DMS79 treated with DMSO at 0.1 percent for 48 hours (cell line): ENCODE measurements around the gene SERTAD3.
"Not testable (repeated sequence)": the region's sequence is repeated elsewhere in the genome, so short reads cannot be mapped to it uniquely, and the experiment has no call there.

Source experiments
- DNase-seq: peaks from one replicate; lab custom pipeline; 2025; lab: John Stamatoyannopoulos, UW

SERTAD3 gene

DNA sequence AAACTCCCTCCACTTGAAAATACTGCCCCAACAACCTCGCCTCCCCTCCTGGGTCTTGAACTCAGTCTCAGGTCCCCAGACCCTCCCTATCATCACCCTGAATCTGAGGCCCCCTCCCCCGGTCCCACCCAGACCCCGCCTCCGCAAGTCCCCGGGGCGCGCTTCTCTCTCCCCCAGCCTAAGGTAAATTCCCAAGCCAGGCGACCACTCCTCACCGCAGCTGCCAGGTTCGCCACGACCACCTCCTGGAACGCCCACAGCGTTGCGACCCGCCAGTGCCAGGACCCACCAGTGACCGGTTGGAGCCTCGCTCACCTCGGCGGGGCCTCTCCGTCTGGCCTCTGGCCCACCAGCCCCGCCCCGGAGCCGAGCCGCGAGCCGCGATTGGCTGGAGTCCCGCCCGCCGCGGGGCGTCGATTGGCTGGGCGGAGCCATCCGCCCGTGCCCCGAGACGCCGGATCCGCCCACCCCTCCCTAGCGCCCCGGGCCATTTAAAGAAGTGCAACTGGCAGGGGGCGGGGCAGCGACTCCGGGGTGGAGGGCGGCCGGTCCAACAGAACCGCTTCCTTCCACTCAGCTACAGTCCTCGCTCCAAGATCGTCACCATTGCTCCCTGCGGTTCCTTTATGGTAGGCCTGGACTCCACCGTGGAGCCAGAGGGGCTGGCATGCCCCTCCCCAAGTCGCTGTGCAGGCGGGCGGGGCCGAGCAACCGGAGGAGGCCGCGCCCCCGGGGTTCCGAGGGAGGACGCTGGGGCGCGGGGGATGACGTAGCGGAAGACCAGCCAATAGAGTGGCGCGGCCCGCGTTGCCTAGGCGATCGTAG, at the start of gene SERTAD3:
Gene SERTAD3, minus strand, starts transcription at position 336 of the 825 bp plus-strand sequence. CDS start 2,255 bp downstream, outside the sequence.
- DNase-seq: peak; percentile 94

GRCh38 chr19:40493778-40494177, 49.6 kb upstream of the SERTAD3 start:
- no peak for DNase-seq

GRCh38 chr19:40492274-40492673, 48.1 kb upstream of the SERTAD3 start:
- DNase-seq: no peak

DNA sequence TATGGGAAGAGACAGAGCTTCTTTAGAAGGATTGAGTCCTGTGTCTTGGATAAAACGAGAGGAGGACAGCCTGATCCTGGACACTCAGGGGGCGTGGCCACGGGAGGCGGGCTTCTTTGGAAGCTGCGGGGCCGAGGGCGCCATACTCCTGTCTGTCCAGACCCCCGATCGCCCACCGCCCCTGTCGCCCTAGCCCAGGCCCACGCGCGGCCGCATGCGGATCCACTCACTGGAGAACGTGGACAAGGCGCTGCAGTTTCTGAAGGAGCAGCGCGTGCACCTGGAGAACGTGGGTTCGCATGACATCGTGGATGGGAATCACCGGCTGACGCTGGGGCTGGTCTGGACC, 45.7 kb upstream of the SERTAD3 start:
- no peak for DNase-seq

- DNase-seq: no peak
Measured at GRCh38 chr19:40486017-40486416, 41.9 kb upstream of the SERTAD3 start.

GRCh38 chr19:40475878-40476644, 31.9 kb upstream of the SERTAD3 start:
- DNase-seq: not testable (repeated sequence)

DNA sequence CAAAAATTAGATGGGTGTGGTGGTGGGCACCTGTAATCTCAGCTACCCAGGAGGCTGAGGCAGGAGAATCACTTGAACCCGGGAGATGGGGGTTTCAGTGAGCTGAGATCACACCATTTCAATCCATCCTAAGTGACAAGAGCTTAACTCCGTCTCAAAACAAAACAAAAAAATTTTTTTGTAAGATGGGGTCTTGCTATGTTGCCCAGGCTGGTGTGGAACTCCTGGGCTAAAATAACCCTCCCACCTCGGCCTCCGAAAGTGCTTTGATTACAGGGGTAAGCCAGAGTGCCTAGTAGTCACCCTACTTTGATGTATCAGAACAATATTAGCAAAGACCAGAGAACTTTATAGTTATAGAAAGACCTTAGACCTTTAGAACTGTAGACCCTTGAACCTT, 30.6 kb upstream of the SERTAD3 start:
- DNase-seq: no peak

DNA sequence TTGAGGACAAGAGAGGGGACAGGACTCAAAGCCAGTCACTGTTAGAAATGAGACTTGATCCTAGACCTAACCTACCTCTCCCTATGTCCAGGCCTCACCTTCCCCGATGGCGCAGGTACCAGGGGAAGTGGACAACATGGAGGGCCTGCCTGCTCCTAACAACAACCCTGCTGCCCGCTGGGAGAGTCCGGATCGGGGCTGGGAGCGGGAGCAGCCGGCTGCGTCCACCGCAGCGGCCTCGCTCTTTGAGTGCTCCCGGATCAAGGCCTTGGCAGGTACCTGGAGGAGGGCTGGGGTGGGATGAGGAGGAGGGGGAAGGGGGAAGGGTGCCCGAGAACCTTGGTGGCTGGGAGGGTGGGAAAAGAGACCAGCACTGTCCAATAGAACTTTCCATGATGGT, 28.4 kb upstream of the SERTAD3 start:
- DNase-seq: no peak

- no peak for DNase-seq
Measured at GRCh38 chr19:40471111-40471510, 27.0 kb upstream of the SERTAD3 start.

- DNase-seq: no peak
Measured at GRCh38 chr19:40469011-40469410, 24.9 kb upstream of the SERTAD3 start.

DNA sequence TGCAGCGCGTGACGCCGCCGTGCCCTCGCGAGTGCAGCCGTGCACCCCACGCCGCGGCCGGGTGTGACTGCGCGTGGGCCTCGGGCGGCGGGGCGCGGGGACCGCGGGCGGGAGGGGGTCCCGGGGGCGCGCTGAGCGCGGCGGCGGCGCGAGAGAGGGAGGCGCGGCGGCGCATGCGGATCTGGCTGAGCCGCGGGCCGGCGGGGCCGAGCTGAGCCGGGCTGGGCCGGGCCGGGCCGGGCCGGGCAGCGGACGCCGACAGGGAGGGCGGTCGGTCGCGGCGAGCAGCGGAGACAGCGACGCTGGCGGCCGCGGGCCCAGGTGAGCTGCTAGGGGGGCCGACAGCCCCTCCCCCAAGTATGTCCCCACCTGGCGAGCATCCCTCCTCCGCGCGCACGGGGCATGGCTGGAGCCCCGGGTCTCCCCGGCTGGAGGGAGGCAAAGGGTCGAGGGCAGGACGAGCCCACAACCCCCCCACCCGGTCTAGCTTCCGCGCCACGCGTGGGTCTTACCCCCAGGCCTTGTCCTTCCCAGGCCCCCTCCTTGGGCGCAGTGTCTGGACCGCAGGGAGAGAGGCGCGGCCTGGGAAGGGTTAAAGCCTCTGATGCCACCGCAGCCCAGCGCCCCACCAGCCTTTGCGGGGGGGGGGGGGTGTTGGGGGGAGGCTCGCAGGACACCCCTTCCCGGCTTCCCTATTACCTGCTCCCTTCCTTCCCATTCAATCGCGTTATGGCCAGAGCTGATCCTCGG, 23.0 kb upstream of the SERTAD3 start, which contains the start of gene SPTBN4:
Gene SPTBN4, plus strand, starts transcription at position 17 of the 750 bp plus-strand sequence. CDS start 5,621 bp downstream, outside the sequence.
- DNase-seq: no peak

DNA sequence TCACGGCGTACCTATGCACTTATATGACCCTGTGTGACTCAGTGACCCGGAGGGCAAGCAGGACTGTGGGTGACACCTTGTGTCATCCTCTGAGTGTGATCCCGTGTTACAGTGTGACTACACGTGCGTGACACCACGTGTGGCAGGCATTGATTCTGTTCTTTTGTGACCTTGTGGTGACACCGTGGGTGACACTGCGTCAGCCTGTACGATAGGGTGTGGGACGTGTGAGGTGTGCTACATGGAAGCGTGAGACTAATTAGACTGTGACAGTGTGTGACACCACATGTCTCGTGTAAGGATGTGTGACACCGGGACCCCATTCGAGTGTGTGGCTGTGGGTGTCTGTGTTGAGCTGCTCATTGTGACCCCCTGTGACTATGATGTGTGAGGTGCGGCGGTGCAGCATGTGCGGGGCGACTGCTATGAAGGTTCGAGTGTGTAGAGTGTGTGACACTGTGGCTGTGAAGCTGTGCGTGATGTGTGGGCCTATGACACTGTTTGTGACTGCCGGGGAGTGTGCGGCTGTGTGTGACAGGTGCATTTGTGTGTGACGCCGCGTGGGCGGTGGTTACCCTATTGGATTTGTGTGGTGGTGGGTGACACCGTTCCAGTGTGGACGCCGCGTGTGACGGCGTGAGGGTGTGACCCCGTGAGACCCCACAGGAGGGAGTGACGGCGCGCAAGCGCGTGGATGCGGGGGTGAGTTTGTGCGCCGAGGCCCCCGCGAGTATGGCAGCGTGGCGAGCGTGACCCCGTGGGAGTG, 22.3 kb upstream of the SERTAD3 start:
- DNase-seq: no peak

- DNase-seq: peak; percentile 96
Measured at GRCh38 chr19:40465557-40466218, 21.6 kb upstream of the SERTAD3 start, which contains the start of gene BLVRB. Gene BLVRB, minus strand, starts transcription at chr19:40465745. Its CDS starts 57 bp downstream, at chr19:40465688.

DNA sequence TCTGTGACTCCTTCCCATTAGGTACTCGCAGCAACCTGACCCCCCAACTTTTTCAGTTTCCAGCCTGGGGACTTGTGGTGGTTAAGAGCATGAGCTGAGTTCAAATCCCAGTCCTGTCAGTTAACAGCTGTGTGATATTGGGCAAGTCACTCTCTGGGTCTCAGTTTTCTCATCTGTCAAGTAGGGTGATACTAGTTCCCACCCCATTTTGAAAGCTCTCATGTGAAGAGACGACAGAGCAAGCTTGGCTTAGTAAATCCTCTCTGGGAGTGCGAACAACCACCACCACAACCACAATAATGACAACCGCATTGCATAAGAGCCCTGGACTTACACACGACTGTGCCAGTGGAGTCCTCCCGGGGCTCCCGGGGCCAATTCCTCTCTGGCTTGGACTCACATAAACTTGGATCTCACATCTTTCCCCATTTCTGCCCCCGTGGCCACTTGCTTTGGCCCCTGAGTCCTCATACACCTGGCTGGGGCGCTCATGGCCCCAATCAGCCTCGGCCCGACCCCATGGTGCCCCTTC, 21.0 kb upstream of the SERTAD3 start:
- DNase-seq: no peak

- peak; percentile 74 for DNase-seq
Measured at GRCh38 chr19:40464059-40465024, 20.2 kb upstream of the SERTAD3 start.

- DNase-seq: not testable (repeated sequence)
Measured at GRCh38 chr19:40463587-40464037, 19.5 kb upstream of the SERTAD3 start.

- no peak for DNase-seq
Measured at GRCh38 chr19:40461669-40462221, 17.6 kb upstream of the SERTAD3 start.

- DNase-seq: no peak
Measured at GRCh38 chr19:40460185-40460584, 16.1 kb upstream of the SERTAD3 start.

- no peak for DNase-seq
Measured at GRCh38 chr19:40458597-40458974, 14.5 kb upstream of the SERTAD3 start.
